Bronchial epithelial cell (primary cell): ENCODE data around the gene FAR2. TPM values are rescaled to one million over a fixed set of nuclear protein-coding genes. Genes with fewer than 3 reads are reported as not detected.
A peak's percentile ranks its signal among the peaks of the same experiment; 100 is the strongest.

Source experiments
- DNase-seq: peaks from one replicate; pipeline ENCODE4 v3.0.0-alpha.2; 2010; ENCODE audit warnings: low read depth
- FAIRE-seq: peaks from 2 replicates; lab custom pipeline; 2011; peaks lifted over from hg19 to GRCh38; lab: Jason Lieb, UNC
- H3K27me3 ChIP-seq: 2 replicates; pipeline ENCODE4 v1.5.1; 2011; ENCODE audit warnings: low read length; ENCODE audit not compliant: control insufficient read depth, insufficient read depth
- H3K36me3 ChIP-seq: 2 replicates; pipeline ENCODE4 v1.5.1; 2011; ENCODE audit warnings: low read length; ENCODE audit not compliant: control insufficient read depth, insufficient read depth
- H3K4me3 ChIP-seq: 2 replicates; pipeline ENCODE4 v1.5.1; 2011; ENCODE audit warnings: mild to moderate bottlenecking, low read depth, low read length, control low read depth
- CTCF ChIP-seq: IDR thresholded peaks from 2 replicates; pipeline ENCODE4 v1.5.1; 2011; ENCODE audit warnings: mild to moderate bottlenecking, moderate library complexity, low read length, control low read depth, inconsistent platforms; ENCODE audit not compliant: insufficient read depth, severe bottlenecking
- total RNA-seq: library from RNA; depleted of rRNA; stranded (reverse); fragments of >200 nt; gene quantifications from 2 replicates; pipeline ENCODE4 v1.2.1, GENCODE V29; 2014

The FAR2 gene
- total RNA-seq, 1 donor from 2014 or later: 2.4 TPM

- no peaks in the 10 kb centered on the region for H3K36me3 ChIP-seq
- H3K4me3 ChIP-seq: no peak overlapping the region
- TF ChIP-seq CTCF: no peak
- peak; percentile 23 for DNase-seq
- no peak for FAIRE-seq
- no peaks in the 10 kb centered on the region for H3K27me3 ChIP-seq
Observed at GRCh38 chr12:29242921-29243431, 93.9 kb downstream of the FAR2 start.

GRCh38 chr12:29244159-29244765 is 95.2 kb downstream of the FAR2 start:
- DNase-seq (no peak), FAIRE-seq (no peak)
- no peak for TF ChIP-seq CTCF
- no peaks in the 10 kb centered on the region for H3K27me3 ChIP-seq
- no peak overlapping the region for H3K4me3 ChIP-seq
- no peaks in the 10 kb centered on the region for H3K36me3 ChIP-seq

- DNase-seq: no peak
- FAIRE-seq: no peak
- H3K27me3 ChIP-seq: no peaks in the 10 kb centered on the region
- H3K4me3 ChIP-seq: no peak overlapping the region
- no peak for TF ChIP-seq CTCF
- H3K36me3 ChIP-seq: no peaks in the 10 kb centered on the region
Observed at GRCh38 chr12:29245246-29245645, 96.2 kb downstream of the FAR2 start.

GRCh38 chr12:29249930-29250329 is 100.9 kb downstream of the FAR2 start:
- TF ChIP-seq CTCF: no peak
- H3K36me3 ChIP-seq: no peaks in the 10 kb centered on the region
- no peak for FAIRE-seq
- H3K27me3 ChIP-seq: no peaks in the 10 kb centered on the region
- DNase-seq: no peak
- no peak overlapping the region for H3K4me3 ChIP-seq

- TF ChIP-seq CTCF: no peak
- DNase-seq (no peak), FAIRE-seq (no peak)
- Histone ChIP-seq H3K4me3 (no peak overlapping the region), H3K36me3 (no peaks in the 10 kb centered on the region), H3K27me3 (no peaks in the 10 kb centered on the region)
Observed at GRCh38 chr12:29253906-29254625, 105.0 kb downstream of the FAR2 start.
